HL-60 (cell line): ENCODE measurements around the gene LRRC46.

Experiments
- GABPA ChIP-seq: IDR thresholded peaks from 2 replicates; pipeline ENCODE4 v1.6.1; 2012; ENCODE audit warnings: low read depth
- POLR2AphosphoS5 ChIP-seq: IDR thresholded peaks from 2 replicates; pipeline ENCODE4 v1.6.1; 2012; ENCODE audit warnings: low read depth
- TF ChIP-seq, protein P1 (sequence below): IDR thresholded peaks from one replicate; pipeline ENCODE4 v1.5.1; 2011; ENCODE audit warnings: low read length, control low read depth, inconsistent platforms; ENCODE audit not compliant: insufficient read depth

DNA sequence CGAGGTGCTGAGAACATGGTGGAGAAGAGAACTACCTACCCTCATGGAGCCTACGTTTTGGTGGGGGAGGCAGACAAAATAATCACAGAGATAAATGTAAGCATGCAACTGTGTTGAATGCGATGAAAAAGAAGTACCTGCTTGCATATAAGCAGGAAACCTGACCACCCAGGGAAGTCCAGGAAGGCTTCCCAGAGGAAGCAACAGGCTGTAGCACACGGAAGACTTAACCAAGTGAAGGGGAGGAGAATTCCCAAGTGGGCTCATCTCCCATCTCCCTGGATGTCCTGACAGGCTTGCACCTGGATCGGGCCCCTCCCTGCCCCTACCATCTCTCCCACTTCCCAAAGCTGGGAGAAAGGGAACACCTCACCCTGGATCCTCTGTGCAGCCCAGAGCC lies 7.6 kb downstream of the LRRC46 start:
- TF ChIP-seq, protein P1, sequence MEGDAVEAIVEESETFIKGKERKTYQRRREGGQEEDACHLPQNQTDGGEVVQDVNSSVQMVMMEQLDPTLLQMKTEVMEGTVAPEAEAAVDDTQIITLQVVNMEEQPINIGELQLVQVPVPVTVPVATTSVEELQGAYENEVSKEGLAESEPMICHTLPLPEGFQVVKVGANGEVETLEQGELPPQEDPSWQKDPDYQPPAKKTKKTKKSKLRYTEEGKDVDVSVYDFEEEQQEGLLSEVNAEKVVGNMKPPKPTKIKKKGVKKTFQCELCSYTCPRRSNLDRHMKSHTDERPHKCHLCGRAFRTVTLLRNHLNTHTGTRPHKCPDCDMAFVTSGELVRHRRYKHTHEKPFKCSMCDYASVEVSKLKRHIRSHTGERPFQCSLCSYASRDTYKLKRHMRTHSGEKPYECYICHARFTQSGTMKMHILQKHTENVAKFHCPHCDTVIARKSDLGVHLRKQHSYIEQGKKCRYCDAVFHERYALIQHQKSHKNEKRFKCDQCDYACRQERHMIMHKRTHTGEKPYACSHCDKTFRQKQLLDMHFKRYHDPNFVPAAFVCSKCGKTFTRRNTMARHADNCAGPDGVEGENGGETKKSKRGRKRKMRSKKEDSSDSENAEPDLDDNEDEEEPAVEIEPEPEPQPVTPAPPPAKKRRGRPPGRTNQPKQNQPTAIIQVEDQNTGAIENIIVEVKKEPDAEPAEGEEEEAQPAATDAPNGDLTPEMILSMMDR = no peak
- TF ChIP-seq POLR2AphosphoS5 (no peak), GABPA (no peak)
